HCT116 (cell line): ENCODE measurements around the gene ST3GAL2. TPM values are rescaled to one million over a fixed set of nuclear protein-coding genes. Genes with fewer than 3 reads are reported as not detected.

Source experiments
- ATAC-seq: fragments of 200-7000 bp; cut with Tn5 transposase; 2 replicates; pipeline ENCODE4 v1.9.1; 2020; ENCODE audit warnings: mild to moderate bottlenecking, moderate library complexity
- BruUV-seq: library from RNA; stranded (reverse); fragments of 400-500 nt; replicated peaks from 2 replicates; lab custom pipeline; 2021; lab: Mats Ljungman, UMichigan
- CTCF ChIA-PET: fragments of 300-600 bp; sonication (Branson Sonifier 250); formaldehyde crosslinking; loops from one replicate; lab custom pipeline; 2021; ENCODE audit warnings: antibody characterized with exemption; lab: Charles Lee
- POLR2A ChIA-PET: fragments of 300-600, 350-600 bp; sonication (Branson Sonifier 250); formaldehyde crosslinking; loops from one replicate; lab custom pipeline; 2021; ENCODE audit warnings: antibody characterized with exemption; lab: Charles Lee
- RAD21 ChIA-PET, 2 experiments: fragments of 300-600 bp; sonication (Branson Sonifier 250); formaldehyde crosslinking; loops; one replicate each; lab custom pipeline; 2023; ENCODE audit warnings: low total read pairs in 2 of 2; ENCODE audit not compliant: uncharacterized antibody in 2 of 2, unreplicated experiment in 2 of 2, low non-redundant PET in 1 of 2; lab: Charles Lee
- DNase-seq: peaks from one replicate; pipeline ENCODE4 v3.0.0-alpha.2; 2010; ENCODE audit warnings: low read depth, low spot score
- H2AFZ ChIP-seq: fragments of 200-600 bp; shearing (Covaris generic), sonication (generic); 2 replicates; pipeline ENCODE4 v1.6.1; 2017; ENCODE audit warnings: low read depth, mixed run types, mixed read lengths, antibody characterized with exemption, low read length; ENCODE audit not compliant: poor library complexity, severe bottlenecking
- H3K27ac ChIP-seq: 2 replicates; pipeline ENCODE4 v1.5.1; 2012; ENCODE audit warnings: low read depth, low read length
- H3K27me3 ChIP-seq: fragments of 200-600 bp; sonication (generic); 2 replicates; pipeline ENCODE4 v1.6.1; 2016; ENCODE audit warnings: mixed run types, low read length, mixed read lengths; ENCODE audit not compliant: insufficient read depth
- H3K36me3 ChIP-seq, 2 experiments: fragments of 200-500 bp in 1 of 2; fragments of 200-600 bp in 1 of 2; sonication (Bioruptor generic) in 1 of 2; sonication (generic) in 1 of 2; 2 replicates each; pipeline versions ENCODE4 v1.5.1 to v1.6.1; 2014 to 2016; ENCODE audit warnings: low read length in 2 of 2, inconsistent platforms in 1 of 2, mixed read lengths in 1 of 2, mixed run types in 1 of 2; ENCODE audit not compliant: insufficient read depth in 2 of 2, control insufficient read depth in 1 of 2
- H3K4me1 ChIP-seq, 2 experiments: fragments of 200-600 bp in 1 of 2; sonication (generic) in 1 of 2; 2 replicates each; pipeline versions ENCODE4 v1.5.1 to v1.6.1; 2012 to 2017; ENCODE audit warnings: low read length in 2 of 2, inconsistent platforms in 1 of 2, mild to moderate bottlenecking in 1 of 2, mixed read lengths in 1 of 2, mixed run types in 1 of 2, moderate library complexity in 1 of 2; ENCODE audit not compliant: insufficient read depth in 2 of 2, control insufficient read depth in 1 of 2
- H3K4me2 ChIP-seq: fragments of 200-600 bp; sonication (generic); 2 replicates; pipeline ENCODE4 v1.6.1; 2017; ENCODE audit warnings: mixed run types, low read length, mixed read lengths
- H3K4me3 ChIP-seq, 2 experiments: fragments of 200-600 bp in 1 of 2; sonication (generic) in 1 of 2; replicated peaks in 1 of 2; 2 replicates each; pipeline ENCODE4 v1.5.1; 2011 to 2016; ENCODE audit warnings: low read length in 2 of 2, control low read depth in 1 of 2, low read depth in 1 of 2, mild to moderate bottlenecking in 1 of 2, mixed read lengths in 1 of 2, mixed run types in 1 of 2
- H3K79me2 ChIP-seq: fragments of 200-600 bp; sonication (generic); 2 replicates; pipeline ENCODE4 v1.6.1; 2017; ENCODE audit warnings: mild to moderate bottlenecking, mixed run types, low read length, moderate library complexity, mixed read lengths; ENCODE audit not compliant: insufficient read depth
- H3K9ac ChIP-seq: fragments of 200-600 bp; sonication (generic); 2 replicates; pipeline ENCODE4 v1.6.1; 2016; ENCODE audit warnings: low read length, mixed read lengths
- H3K9me2 ChIP-seq: fragments of 200-600 bp; sonication (generic), shearing (Covaris generic); 2 replicates; pipeline ENCODE4 v1.6.1; 2017; ENCODE audit warnings: mixed run types, mild to moderate bottlenecking, moderate library complexity; ENCODE audit not compliant: insufficient read depth
- H3K9me3 ChIP-seq, 2 experiments: fragments of 200-500 bp in 1 of 2; fragments of 200-600 bp in 1 of 2; sonication (Bioruptor generic) in 1 of 2; sonication (generic) in 1 of 2; 2 replicates each; pipeline ENCODE4 v1.6.1; 2014 to 2017; ENCODE audit warnings: low read length in 2 of 2, mixed read lengths in 2 of 2, inconsistent platforms in 1 of 2, low read depth in 1 of 2, mild to moderate bottlenecking in 1 of 2, mixed run types in 1 of 2, moderate library complexity in 1 of 2; ENCODE audit not compliant: control insufficient read depth in 1 of 2, insufficient read depth in 1 of 2
- H4K20me1 ChIP-seq: fragments of 200-600 bp; sonication (generic), shearing (Covaris generic); 2 replicates; pipeline ENCODE4 v1.6.1; 2017; ENCODE audit warnings: mixed run types, mild to moderate bottlenecking, moderate library complexity; ENCODE audit not compliant: insufficient read depth
- ATF3 ChIP-seq: IDR thresholded peaks from 2 replicates; pipeline ENCODE4 v1.6.1; 2012
- CBX3 ChIP-seq: IDR thresholded peaks from 2 replicates; pipeline ENCODE4 v1.6.1; 2012; ENCODE audit warnings: low read depth
- POLR2A ChIP-seq: IDR thresholded peaks from 2 replicates; pipeline ENCODE4 v1.7.0; 2011; ENCODE audit warnings: borderline replicate concordance; ENCODE audit not compliant: insufficient read depth, insufficient read length; ENCODE audit errors: extremely low read depth
- POLR2AphosphoS5 ChIP-seq: IDR thresholded peaks from 2 replicates; pipeline ENCODE4 v1.6.1; 2011; ENCODE audit warnings: mild to moderate bottlenecking, low read depth, low read length, moderate library complexity
- intact Hi-C: fragments of 100-400 bp; cut with micrococcal nuclease; formaldehyde crosslinking; loops from 2 replicates; pipeline ENCODE4 v1.10.0; 2022
- total RNA-seq: library from RNA; stranded (reverse); gene quantifications from one replicate; pipeline ENCODE4 v1.2.1, GENCODE V29; 2021; ENCODE audit not compliant: unreplicated experiment

The ST3GAL2 gene
- total RNA-seq, 1 experiment from 2014 or later, result 9.5 TPM

- H3K9me3 ChIP-seq, result no peaks in the 10 kb centered on the region
- peaks cover 10 to 24% of the 10 kb centered on the region in 2 experiments; a peak in 3 of 4 replicates for H3K4me1 ChIP-seq
- H3K79me2 ChIP-seq, result peaks cover 19% of the 10 kb centered on the region
- peak overlapping the region; percentile 89 for H3K4me2 ChIP-seq
- peak overlapping the region; percentile 98 for H3K27ac ChIP-seq
- BruUV-seq, result no TSS peak
- peak; percentile 13 for ATAC-seq
- no peak overlapping the region for H2AFZ ChIP-seq
- DNase-seq, result no peak
- TF ChIP-seq POLR2AphosphoS5 (no peak), CBX3 (0 out of 2 replicates have a peak, but pooled peaks have one; percentile 6), ATF3 (no peak)
- TF ChIP-seq, all 23 proteins: peak for 1
- H3K27me3 ChIP-seq, result no peaks in the 10 kb centered on the region
- no peaks in the 10 kb centered on the region for H3K9me2 ChIP-seq
- intact Hi-C loops, result loop anchor here (2.0 to 5.0 kb wide), 2 partner anchors 57 to 74 kb away; partner anchors contain the start of genes FCSK and ST3GAL2
- RAD21 ChIA-PET, result interaction anchor here (0.6 to 1.2 kb wide), 3 partner anchors 96 to 273 kb away, joined by 4 read pairs; no protein-coding TSS in a partner anchor
- H4K20me1 ChIP-seq, result no peaks in the 10 kb centered on the region
- peak overlapping the region; percentile 90 to 94 for H3K4me3 ChIP-seq
- CTCF ChIA-PET, result interaction anchor here (0.8 to 1.4 kb wide), 6 partner anchors 10 to 274 kb away, joined by 3 to 4 read pairs (median 3); partner anchors contain the start of genes EXOSC6 and FCSK
- H3K9ac ChIP-seq, result peak overlapping the region; percentile 95
- peaks cover 4 to 8% of the 10 kb centered on the region in 2 experiments; a peak in 2 of 4 replicates for H3K36me3 ChIP-seq
- POLR2A ChIA-PET, result interaction anchor here (0.8 to 2.5 kb wide), 15 partner anchors 10 to 144 kb away, joined by 3 to 18 read pairs (median 6); partner anchors contain the start of genes DDX19A, FCSK and ST3GAL2
These were observed 58.5 kb downstream of the ST3GAL2 start for GRCh38 chr16:70380248-70380918.

DNA sequence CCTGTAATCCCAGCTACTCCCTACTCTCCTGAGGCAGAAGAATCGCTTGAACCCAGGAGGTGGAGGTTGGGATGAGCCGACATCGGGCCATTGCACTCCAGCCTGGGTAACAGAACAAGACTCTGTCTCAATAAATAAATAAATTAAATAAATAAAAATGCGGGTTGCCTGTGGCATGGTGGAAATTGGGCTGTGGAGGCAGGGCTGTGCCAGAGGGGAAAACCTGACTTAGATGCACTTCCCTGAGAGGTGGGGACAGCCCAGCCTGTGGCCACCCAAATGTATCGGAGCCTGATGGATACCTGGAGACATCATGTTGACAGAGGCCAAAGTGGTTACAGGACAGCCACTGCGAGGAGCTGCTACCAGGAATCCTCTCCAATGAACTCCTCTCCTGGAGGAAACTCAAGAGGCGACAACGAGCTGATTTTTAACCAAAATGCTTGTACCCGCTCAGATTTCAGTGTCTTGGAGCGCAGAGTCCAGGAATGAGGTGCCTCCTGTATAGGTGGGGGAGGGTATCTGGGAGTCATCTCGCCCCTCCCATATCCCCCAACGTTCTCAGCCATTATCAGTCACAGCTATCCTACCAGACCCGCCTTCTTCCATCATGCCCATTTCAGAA lies 59.9 kb downstream of the ST3GAL2 start:
- TF ChIP-seq ATF3, result no peak
- peak; percentile 34 for TF ChIP-seq POLR2A
- TF ChIP-seq POLR2AphosphoS5, result no peak; the same call in 1 of the 2 replicates
- Histone ChIP-seq H3K9me3 (no peaks in the 10 kb centered on the region), H3K4me2 (peak overlapping the region; percentile 89; the same call in 1 of the 2 replicates), H3K36me3 (peaks cover 4 to 12% of the 10 kb centered on the region in 2 experiments; a peak in 2 of 4 replicates), H3K4me3 (no peak overlapping the region), H2AFZ (no peak overlapping the region), H3K79me2 (peaks cover 19% of the 10 kb centered on the region), H3K9me2 (no peaks in the 10 kb centered on the region), H3K27ac (peak overlapping the region; percentile 23; the same call in 1 of the 2 replicates), H3K4me1 (peaks cover 9 to 24% of the 10 kb centered on the region in 2 experiments; a peak in 3 of 4 replicates), H4K20me1 (no peaks in the 10 kb centered on the region), H3K9ac (no peak overlapping the region), H3K27me3 (no peaks in the 10 kb centered on the region)
- ChIA-PET POLR2A (interaction anchor here (1.5 to 1.7 kb wide), 2 partner anchors 98 to 146 kb away, joined by 4 to 6 read pairs; no protein-coding TSS in a partner anchor), RAD21 (no interaction called here), CTCF (no interaction called here)
- intact Hi-C loops, result no loop called here
- no peak for DNase-seq
- no peak for ATAC-seq
- BruUV-seq, result no TSS peak
